HepG2 (cell line): ENCODE results near the gene HDAC10. TPM values are rescaled to one million over a fixed set of nuclear protein-coding genes. Genes with fewer than 3 reads are reported as not detected.

Experiments
- ATAC-seq: fragments of 200-7000 bp; cut with Tn5 transposase; 3 replicates; pipeline ENCODE4 v1.9.1; 2020; ENCODE audit warnings: mild to moderate bottlenecking, moderate library complexity
- BruUV-seq: library from RNA; stranded (reverse); fragments of 400-500 nt; replicated peaks from 2 replicates; lab custom pipeline; 2021; lab: Mats Ljungman, UMichigan
- CTCF ChIA-PET: fragments of 300-600 bp; formaldehyde crosslinking; extraction: SDS; loops from one replicate; lab custom pipeline; 2021; ENCODE audit warnings: low total read pairs, inconsistent platforms, low intra/inter-chr PET ratio; lab: Yijun Ruan, JAX
- POLR2A ChIA-PET: fragments of 350-600 bp; sonication (Branson Sonifier 250); formaldehyde crosslinking; loops from one replicate; lab custom pipeline; 2020; ENCODE audit warnings: antibody characterized with exemption, inconsistent platforms; lab: Yijun Ruan, JAX
- DNase-seq: peaks from one replicate; pipeline ENCODE4 v3.0.0-alpha.2; 2015; ENCODE audit warnings: low spot score
- FAIRE-seq: peaks from 3 replicates; lab custom pipeline; 2011; peaks lifted over from hg19 to GRCh38; lab: Jason Lieb, UNC
- H2AFZ ChIP-seq: one replicate; pipeline ENCODE4 v1.6.1; 2011; ENCODE audit warnings: low read length, inconsistent platforms
- H3K27ac ChIP-seq: fragments of 300-600 bp; 3 replicates; pipeline ENCODE4 v1.8.0; 2011; ENCODE audit warnings: mixed run types, mild to moderate bottlenecking, mixed read lengths, low read length, inconsistent platforms; ENCODE audit not compliant: insufficient read depth; ENCODE audit errors: extremely low read length
- H3K27me3 ChIP-seq, 2 experiments: fragments of 200-600 bp in 1 of 2; 2 replicates in 1 of 2; 3 replicates in 1 of 2; pipeline versions ENCODE4 v1.6.0 to v1.8.0; 2011; ENCODE audit warnings: low read length in 2 of 2, mild to moderate bottlenecking in 2 of 2, moderate library complexity in 2 of 2, inconsistent platforms in 1 of 2; ENCODE audit not compliant: insufficient read depth in 2 of 2, control insufficient read depth in 1 of 2
- H3K36me3 ChIP-seq, 2 experiments: fragments of 200-600 bp in 1 of 2; replicated peaks in 1 of 2; 2 replicates in 1 of 2; 3 replicates in 1 of 2; pipeline versions ENCODE4 v1.5.1 to v1.8.0; 2011; ENCODE audit warnings: low read length in 2 of 2, inconsistent platforms in 1 of 2; ENCODE audit not compliant: insufficient read depth in 2 of 2, control insufficient read depth in 1 of 2
- H3K4me1 ChIP-seq: 2 replicates; pipeline ENCODE4 v1.5.1; 2012; ENCODE audit warnings: low read length, inconsistent platforms; ENCODE audit not compliant: insufficient read depth
- H3K4me2 ChIP-seq: 2 replicates; pipeline ENCODE4 v1.6.0; 2011; ENCODE audit warnings: low read depth, low read length, inconsistent platforms
- H3K4me3 ChIP-seq, 3 experiments: fragments of 200-600 bp in 1 of 3; sonication (generic), shearing (Covaris generic) in 1 of 3; replicated peaks in 1 of 3; 2 replicates each; pipeline ENCODE4 v1.5.1; 2011 to 2016; ENCODE audit warnings: low read length in 3 of 3, inconsistent platforms in 2 of 3, low read depth in 2 of 3, mild to moderate bottlenecking in 2 of 3, control low read depth in 1 of 3, mixed read lengths in 1 of 3; ENCODE audit not compliant: insufficient read depth in 1 of 3
- H3K79me2 ChIP-seq: one replicate; pipeline ENCODE4 v1.6.1; 2011; ENCODE audit warnings: low read length, inconsistent platforms; ENCODE audit not compliant: insufficient read depth
- H3K9ac ChIP-seq: 2 replicates; pipeline ENCODE4 v1.6.0; 2011; ENCODE audit warnings: mild to moderate bottlenecking, low read depth, low read length, inconsistent platforms; ENCODE audit not compliant: insufficient read depth
- H3K9me3 ChIP-seq: 2 replicates; pipeline ENCODE4 v1.5.1; 2012; ENCODE audit warnings: mild to moderate bottlenecking, low read length
- H4K20me1 ChIP-seq: 2 replicates; pipeline ENCODE4 v1.6.0; 2011; ENCODE audit warnings: inconsistent platforms, mild to moderate bottlenecking, low read length, moderate library complexity; ENCODE audit not compliant: insufficient read depth
- KDM5B ChIP-seq: sonication (generic); formaldehyde crosslinking; IDR thresholded peaks from 2 replicates; pipeline ENCODE4 v1.4.0; 2020; ENCODE audit warnings: missing genetic modification reagents, mild to moderate bottlenecking, borderline replicate concordance
- NFKB2 ChIP-seq: sonication (generic); formaldehyde crosslinking; IDR thresholded peaks from 2 replicates; pipeline ENCODE4 v1.4.0; 2020; ENCODE audit warnings: missing genetic modification reagents, borderline replicate concordance
- PAX8 ChIP-seq: sonication (generic); formaldehyde crosslinking; IDR thresholded peaks from 2 replicates; pipeline ENCODE4 v1.8.0; 2022; ENCODE audit warnings: mild to moderate bottlenecking, missing genetic modification reagents, borderline replicate concordance
- SRSF9 ChIP-seq: fragments of 200-400 bp; formaldehyde crosslinking; IDR thresholded peaks from 2 replicates; pipeline ENCODE4 v1.6.1; 2018; ENCODE audit warnings: borderline replicate concordance, mild to moderate bottlenecking, low read depth, low read length; ENCODE audit not compliant: insufficient read depth, poor library complexity, severe bottlenecking
- XRCC5 ChIP-seq: fragments of 200-400 bp; formaldehyde crosslinking; optimal IDR thresholded peaks from 2 replicates; pipeline ENCODE3; 2017; ENCODE audit warnings: mild to moderate bottlenecking, low read length
- ZFP36L2 ChIP-seq: sonication (generic); formaldehyde crosslinking; IDR thresholded peaks from 2 replicates; pipeline ENCODE4 v1.4.0; 2020; ENCODE audit warnings: missing genetic modification reagents
- ZNF331 ChIP-seq: sonication (generic); formaldehyde crosslinking; IDR thresholded peaks from 2 replicates; pipeline ENCODE4 v1.4.0; 2020; ENCODE audit warnings: missing genetic modification reagents
- ZNF619 ChIP-seq: sonication (generic); formaldehyde crosslinking; IDR thresholded peaks from 2 replicates; pipeline ENCODE4 v1.4.0; 2020; ENCODE audit warnings: mild to moderate bottlenecking, missing genetic modification reagents
- ZSCAN22 ChIP-seq: sonication (generic); formaldehyde crosslinking; IDR thresholded peaks from 2 replicates; pipeline ENCODE4 v1.4.0; 2020; ENCODE audit warnings: mild to moderate bottlenecking, missing genetic modification reagents
- WGBS: methylation state at CpG from one replicate; pipeline ENCODE4 v1.1.6; 2017; ENCODE audit warnings: low lambda C conversion rate; 5-methylcytosine and 5-hydroxymethylcytosine counted together
- in situ Hi-C: cut with HindIII; loops from 2 replicates; pipeline ENCODE4 v1.10.0; 2017; ENCODE audit warnings: low pct_unique_long_range_greater_than_20kb; ENCODE audit not compliant: extremely low pct_ligation_motif_present
- intact Hi-C: fragments of 100-400 bp; cut with micrococcal nuclease; formaldehyde crosslinking; loops from one replicate; pipeline ENCODE4 v1.10.0; 2022; ENCODE audit not compliant: unreplicated experiment
- polyA plus RNA-seq, 8 experiments: library from polyadenylated mRNA; depleted of rRNA in 3 of 8; stranded (reverse) in 7 of 8; unstranded in 1 of 8; fragments of >200 nt; fragmentation: Illumina TruSeq in 4 of 8; extraction: Trizol in 4 of 8; gene quantifications; 2 replicates each; pipeline versions ENCODE4 v1.2.1 to v1.2.3, GENCODE V29; 2011 to 2016; ENCODE audit warnings: low read depth in 4 of 8, missing spikeins in 1 of 8, mixed read lengths in 1 of 8; ENCODE audit not compliant: insufficient read depth in 1 of 8
- total RNA-seq, 5 experiments: library from RNA; depleted of rRNA; stranded (reverse); fragments of >200 nt; fragmentation: Illumina TruSeq; extraction: Trizol; gene quantifications; 2 replicates each; pipeline ENCODE4 v1.2.3, GENCODE V29; 2016; ENCODE audit warnings: low read depth in 1 of 5
- TF ChIP-seq, protein P1 (sequence below): sonication (generic); formaldehyde crosslinking; IDR thresholded peaks from 2 replicates; pipeline ENCODE4 v1.4.0; 2020; ENCODE audit warnings: mild to moderate bottlenecking, missing genetic modification reagents, borderline replicate concordance
- TF ChIP-seq, protein P2 (sequence below): sonication (generic); formaldehyde crosslinking; IDR thresholded peaks from 2 replicates; pipeline ENCODE4 v1.8.0; 2022; ENCODE audit warnings: missing genetic modification reagents, mild to moderate bottlenecking, borderline replicate concordance

HDAC10 gene
- total and polyA plus RNA-seq, 2 of the 13 experiments (the other 11 are each of a cell fraction or from before 2014, with no cell fraction given): 13.9 to 14.9 TPM

DNA sequence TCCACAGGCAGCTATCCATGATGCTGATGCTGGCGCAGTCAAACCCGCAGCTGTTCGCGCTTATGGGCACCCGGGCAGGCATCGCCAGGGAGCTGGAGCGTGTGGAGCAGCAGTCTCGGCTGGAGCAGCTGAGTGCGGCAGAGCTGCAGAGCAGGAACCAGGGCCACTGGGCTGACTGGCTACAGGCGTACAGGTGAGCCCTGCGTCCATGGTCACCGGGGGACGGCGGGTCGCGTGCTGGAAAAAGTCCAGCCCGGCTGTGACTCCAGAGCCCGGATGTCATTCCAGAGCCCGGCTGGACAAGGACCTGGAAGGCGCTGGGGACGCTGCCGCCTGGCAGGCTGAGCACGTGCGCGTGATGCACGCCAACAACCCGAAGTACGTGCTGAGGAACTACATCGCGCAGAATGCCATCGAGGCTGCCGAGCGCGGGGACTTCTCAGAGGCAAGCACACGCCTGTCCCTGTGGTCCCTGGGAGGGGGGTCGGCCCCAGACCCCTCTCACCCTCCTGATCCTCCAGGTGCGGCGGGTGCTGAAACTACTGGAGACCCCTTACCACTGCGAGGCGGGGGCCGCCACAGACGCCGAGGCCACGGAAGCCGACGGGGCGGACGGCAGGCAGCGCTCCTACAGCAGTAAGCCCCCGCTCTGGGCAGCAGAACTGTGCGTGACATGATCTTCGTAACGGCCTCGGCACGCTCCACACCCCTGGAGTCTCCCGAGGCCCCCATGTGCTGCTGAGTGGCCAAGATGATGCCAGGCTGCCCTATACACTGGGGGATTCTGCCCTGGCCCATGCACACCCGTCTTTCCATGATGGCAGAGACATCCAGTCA, 34.2 kb downstream of the HDAC10 start (continued):
- TF ChIP-seq, protein P1, sequence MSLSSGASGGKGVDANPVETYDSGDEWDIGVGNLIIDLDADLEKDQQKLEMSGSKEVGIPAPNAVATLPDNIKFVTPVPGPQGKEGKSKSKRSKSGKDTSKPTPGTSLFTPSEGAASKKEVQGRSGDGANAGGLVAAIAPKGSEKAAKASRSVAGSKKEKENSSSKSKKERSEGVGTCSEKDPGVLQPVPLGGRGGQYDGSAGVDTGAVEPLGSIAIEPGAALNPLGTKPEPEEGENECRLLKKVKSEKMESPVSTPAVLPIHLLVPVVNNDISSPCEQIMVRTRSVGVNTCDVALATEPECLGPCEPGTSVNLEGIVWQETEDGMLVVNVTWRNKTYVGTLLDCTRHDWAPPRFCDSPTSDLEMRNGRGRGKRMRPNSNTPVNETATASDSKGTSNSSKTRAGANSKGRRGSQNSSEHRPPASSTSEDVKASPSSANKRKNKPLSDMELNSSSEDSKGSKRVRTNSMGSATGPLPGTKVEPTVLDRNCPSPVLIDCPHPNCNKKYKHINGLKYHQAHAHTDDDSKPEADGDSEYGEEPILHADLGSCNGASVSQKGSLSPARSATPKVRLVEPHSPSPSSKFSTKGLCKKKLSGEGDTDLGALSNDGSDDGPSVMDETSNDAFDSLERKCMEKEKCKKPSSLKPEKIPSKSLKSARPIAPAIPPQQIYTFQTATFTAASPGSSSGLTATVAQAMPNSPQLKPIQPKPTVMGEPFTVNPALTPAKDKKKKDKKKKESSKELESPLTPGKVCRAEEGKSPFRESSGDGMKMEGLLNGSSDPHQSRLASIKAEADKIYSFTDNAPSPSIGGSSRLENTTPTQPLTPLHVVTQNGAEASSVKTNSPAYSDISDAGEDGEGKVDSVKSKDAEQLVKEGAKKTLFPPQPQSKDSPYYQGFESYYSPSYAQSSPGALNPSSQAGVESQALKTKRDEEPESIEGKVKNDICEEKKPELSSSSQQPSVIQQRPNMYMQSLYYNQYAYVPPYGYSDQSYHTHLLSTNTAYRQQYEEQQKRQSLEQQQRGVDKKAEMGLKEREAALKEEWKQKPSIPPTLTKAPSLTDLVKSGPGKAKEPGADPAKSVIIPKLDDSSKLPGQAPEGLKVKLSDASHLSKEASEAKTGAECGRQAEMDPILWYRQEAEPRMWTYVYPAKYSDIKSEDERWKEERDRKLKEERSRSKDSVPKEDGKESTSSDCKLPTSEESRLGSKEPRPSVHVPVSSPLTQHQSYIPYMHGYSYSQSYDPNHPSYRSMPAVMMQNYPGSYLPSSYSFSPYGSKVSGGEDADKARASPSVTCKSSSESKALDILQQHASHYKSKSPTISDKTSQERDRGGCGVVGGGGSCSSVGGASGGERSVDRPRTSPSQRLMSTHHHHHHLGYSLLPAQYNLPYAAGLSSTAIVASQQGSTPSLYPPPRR (CRISPR knock-in tag): no peak
- TF ChIP-seq ZSCAN22 (CRISPR knock-in tag) (no peak), PAX8 (CRISPR knock-in tag) (no peak), KDM5B (CRISPR knock-in tag) (0 out of 2 replicates have a peak, but pooled peaks have one; percentile 29)

DNA sequence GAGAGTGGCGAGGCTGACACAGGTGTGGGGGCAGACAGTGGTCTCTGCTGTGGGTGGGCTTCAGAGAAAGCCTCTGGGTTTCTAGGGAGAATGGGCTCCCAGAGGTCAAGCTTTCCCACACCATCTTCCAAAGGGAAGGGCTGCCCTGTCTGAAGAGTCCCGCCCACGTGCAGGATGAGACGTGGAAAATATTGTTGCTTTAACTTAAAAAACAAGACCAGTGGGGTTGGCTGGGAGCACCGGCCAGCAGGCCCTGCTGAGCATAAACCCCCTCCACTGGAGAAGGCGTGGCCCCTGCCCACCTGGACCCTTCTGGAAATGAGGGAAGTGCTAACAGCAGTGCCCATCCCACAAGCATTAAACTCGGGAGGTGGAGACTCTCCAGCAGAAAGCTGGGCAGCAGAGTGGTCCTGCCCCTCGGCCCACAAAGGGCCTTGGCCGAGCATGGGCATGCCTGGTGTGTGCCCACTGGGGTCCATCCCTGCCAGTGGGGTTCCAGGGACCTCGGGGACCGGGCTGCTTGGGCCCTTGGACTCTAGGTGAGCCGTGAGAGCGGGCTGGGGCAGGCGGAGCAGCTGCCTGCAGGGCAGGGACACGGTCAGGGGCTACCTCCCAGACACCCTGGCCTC, 34.9 kb downstream of the HDAC10 start:
- FAIRE-seq: no peak
- no peak overlapping the region for H3K9ac ChIP-seq
- CTCF ChIA-PET: no interaction called here
- no peaks in the 10 kb centered on the region for H3K27me3 ChIP-seq
- peaks cover 23% of the 10 kb centered on the region for H3K79me2 ChIP-seq
- BruUV-seq: no TSS peak
- no peaks in the 10 kb centered on the region for H3K9me3 ChIP-seq
- in situ Hi-C loops (no loop called here), intact Hi-C loops (no loop called here)
- WGBS: 100% methylated on average over 4 of the region's 15 CpGs
- H3K4me2 ChIP-seq: no peak overlapping the region
- peaks cover 5% of the 10 kb centered on the region; the same call in 1 of the 2 replicates for H4K20me1 ChIP-seq
- no peaks in the 10 kb centered on the region for H3K4me1 ChIP-seq
- ATAC-seq: no peak
- H2AFZ ChIP-seq: no peak overlapping the region
- no peak for DNase-seq
- H3K36me3 ChIP-seq: peaks cover 18 to 67% of the 10 kb centered on the region in 2 experiments; a peak in 4 of 5 replicates
- POLR2A ChIA-PET: no interaction called here
- no peak overlapping the region for H3K4me3 ChIP-seq
- H3K27ac ChIP-seq: no peak overlapping the region
- TF ChIP-seq ZNF331 (no peak), SRSF9 (no peak), ZFP36L2 (CRISPR knock-in tag) (no peak), NFKB2 (CRISPR knock-in tag) (no peak), ZNF619 (CRISPR knock-in tag) (no peak), XRCC5 (no peak)
- TF ChIP-seq, protein P2, sequence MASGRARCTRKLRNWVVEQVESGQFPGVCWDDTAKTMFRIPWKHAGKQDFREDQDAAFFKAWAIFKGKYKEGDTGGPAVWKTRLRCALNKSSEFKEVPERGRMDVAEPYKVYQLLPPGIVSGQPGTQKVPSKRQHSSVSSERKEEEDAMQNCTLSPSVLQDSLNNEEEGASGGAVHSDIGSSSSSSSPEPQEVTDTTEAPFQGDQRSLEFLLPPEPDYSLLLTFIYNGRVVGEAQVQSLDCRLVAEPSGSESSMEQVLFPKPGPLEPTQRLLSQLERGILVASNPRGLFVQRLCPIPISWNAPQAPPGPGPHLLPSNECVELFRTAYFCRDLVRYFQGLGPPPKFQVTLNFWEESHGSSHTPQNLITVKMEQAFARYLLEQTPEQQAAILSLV (CRISPR knock-in tag): no peak
